HG02870 (cell line): ENCODE measurements around the gene ENDOV.
"Not testable (repeated sequence)": the region's sequence is repeated elsewhere in the genome, so short reads cannot be mapped to it uniquely, and the experiment has no call there.

ENCODE experiments used
- ATAC-seq: cut with Tn5 transposase; IDR thresholded peaks from one replicate; pipeline ENCODE4 v1.9.1; 2021; ENCODE audit warnings: mild to moderate bottlenecking, moderate library complexity; ENCODE audit not compliant: unreplicated experiment

The ENDOV gene

DNA sequence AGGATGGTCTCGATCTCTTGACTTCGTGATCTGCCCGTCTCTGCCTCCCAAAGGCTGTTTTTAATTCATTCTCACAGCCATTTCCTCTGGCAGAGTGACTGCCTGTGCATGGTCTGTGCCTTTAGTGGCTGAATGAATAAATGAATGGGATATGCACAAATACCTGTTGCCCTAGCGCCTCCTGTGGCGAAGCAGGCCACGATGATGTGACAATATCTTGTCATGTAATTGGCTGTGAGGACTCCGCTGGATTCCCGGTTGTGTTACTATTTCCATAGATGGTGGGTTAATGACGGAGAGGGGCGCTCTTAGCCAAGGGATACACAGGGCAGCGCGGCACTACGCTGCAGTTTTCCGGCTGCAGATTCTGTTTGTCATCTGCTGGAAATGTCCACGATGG, 26.8 kb upstream of the ENDOV start:
- ATAC-seq: no peak

- ATAC-seq: no peak
Observed at GRCh38 chr17:80388601-80389000, 26.4 kb upstream of the ENDOV start.

DNA sequence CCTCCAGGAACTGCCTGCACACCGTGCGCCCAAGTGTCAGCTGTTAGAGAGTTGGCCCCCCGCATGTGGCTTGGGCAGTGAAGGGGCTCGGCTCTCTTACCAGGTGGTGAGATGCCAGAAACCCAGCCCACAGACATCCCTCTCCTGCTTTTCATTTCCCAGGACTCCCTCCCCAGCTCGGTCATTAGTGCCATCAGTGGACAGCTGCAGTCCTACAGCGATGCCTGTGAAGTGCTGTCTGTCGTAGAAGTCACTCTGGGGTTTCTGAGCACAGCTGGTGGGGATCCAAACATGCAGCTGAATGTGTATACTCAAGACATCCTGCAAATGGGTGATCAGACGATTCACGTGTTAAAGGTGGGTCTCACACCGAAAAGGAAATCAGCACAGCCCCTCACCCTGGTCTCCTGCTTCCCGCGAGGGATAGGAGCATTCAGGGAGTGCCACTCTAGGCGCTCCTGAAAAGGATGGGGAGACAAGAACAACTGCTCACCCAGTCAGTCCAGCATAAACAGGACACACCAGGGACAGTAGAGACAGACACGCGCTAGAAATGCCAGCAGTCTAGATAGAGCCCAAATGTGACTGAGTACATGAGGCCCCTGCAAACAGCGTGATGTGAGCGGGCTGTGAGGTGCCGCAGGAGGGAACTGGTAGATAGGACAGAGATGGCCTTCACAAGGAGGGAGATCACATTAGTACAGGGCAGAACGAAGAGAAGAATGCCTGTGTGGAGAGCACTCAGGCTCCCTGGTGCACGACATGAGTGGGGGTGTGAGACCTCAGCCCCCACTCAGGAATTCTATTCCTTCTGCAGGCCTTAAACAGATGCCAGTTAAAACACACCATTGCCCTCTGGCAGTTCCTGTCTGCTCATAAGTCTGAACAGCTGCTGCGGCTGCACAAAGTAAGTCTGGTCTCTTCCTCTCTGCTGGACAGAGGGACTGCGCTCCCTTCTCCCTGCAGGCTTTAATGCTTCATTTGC, 25.7 kb upstream of the ENDOV start:
- ATAC-seq: no peak

DNA sequence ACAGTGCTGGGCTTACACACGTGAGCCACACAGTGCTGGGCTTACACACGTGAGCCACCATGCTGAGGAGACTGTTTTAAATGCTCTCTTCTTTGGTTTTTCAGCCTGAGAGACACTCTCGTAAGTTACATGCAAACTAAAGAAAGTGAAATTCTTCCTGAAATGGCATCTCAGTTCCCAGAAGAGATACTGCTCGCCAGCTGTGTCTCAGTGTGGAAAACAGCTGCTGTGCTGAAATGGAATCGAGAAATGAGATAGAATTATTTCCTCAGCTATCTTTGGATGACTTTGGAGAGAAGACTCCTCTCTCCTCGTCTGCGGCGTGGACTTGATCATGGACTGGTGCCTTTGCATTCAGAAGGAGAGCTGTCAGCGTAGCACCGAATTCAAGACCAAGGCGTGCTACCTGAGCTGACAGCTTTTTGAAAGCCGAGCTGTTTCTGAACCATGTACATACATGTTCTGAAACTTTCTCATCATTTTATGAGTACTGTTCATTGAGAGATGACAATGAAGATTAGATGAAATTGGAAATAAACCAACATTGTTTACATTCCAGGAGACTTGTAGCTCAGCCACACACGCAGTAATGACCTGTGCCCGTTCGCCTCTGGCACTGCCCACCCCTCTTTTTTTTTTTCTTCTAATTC, 21.6 kb upstream of the ENDOV start:
- no peak for ATAC-seq

DNA sequence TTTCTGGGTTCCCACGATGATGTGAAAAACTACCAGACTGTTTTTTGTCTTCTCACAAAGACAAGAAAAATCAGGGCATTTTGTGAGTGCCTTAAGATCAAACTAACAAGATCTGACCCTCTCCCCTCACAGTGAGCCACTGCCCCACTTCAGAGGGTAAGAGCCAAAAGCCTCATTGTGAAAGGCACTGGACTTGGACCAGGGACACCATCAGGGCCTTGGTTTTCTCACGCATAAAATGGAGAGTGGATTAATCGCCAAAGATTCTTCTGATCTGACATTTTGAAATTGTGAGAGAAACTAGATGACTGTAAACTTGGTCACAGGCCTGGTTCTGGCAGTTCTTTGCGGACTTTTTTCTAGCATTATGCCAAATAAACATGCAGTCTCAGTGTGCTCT, 21.0 kb upstream of the ENDOV start:
- ATAC-seq: no peak

GRCh38 chr17:80394629-80395216, 20.2 kb upstream of the ENDOV start:
- no peak for ATAC-seq

GRCh38 chr17:80395402-80396151, 19.4 kb upstream of the ENDOV start:
- no peak for ATAC-seq

- ATAC-seq: no peak
Observed at GRCh38 chr17:80396157-80397033, 18.6 kb upstream of the ENDOV start.

DNA sequence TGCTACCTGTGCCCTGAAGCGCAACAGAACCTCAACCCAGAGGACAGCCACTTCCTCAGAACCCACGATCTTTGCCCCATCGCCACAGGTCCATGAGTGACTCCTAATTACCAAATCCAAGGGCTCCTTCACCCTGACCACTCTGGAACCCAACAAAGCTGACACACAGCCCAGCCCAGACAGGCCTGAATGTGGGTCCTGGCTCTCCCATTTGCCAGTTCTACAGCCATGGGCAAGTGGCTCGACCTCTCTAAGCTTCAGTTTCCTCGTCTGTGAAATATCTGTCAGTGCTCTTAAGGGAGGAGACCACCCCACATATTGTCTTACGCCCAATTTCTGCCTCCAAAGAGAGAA, 18.0 kb upstream of the ENDOV start:
- ATAC-seq: no peak

DNA sequence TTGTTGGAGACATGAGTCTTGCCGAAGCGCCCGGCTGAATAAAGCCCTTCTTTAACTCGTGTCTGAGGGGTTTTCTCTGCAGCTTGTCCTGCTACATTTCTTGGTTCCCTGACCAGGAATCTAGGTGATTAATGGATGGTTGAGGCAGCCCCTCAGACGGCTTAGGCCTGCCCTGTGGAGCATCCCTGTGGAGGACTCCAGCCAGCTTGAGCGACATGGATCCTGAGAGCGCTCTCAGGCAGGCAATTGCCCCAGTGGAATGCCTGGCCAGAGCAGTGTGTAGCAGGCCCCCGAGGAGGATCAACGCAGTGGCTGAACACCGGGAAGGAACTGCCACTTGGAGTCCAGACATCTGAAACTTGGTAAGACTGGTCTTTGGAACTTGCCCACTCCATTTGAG, 17.3 kb upstream of the ENDOV start:
- ATAC-seq: no peak

GRCh38 chr17:80401086-80401485, 13.9 kb upstream of the ENDOV start:
- ATAC-seq: not testable (repeated sequence)

GRCh38 chr17:80402102-80402501, 12.9 kb upstream of the ENDOV start:
- ATAC-seq: not testable (repeated sequence)

DNA sequence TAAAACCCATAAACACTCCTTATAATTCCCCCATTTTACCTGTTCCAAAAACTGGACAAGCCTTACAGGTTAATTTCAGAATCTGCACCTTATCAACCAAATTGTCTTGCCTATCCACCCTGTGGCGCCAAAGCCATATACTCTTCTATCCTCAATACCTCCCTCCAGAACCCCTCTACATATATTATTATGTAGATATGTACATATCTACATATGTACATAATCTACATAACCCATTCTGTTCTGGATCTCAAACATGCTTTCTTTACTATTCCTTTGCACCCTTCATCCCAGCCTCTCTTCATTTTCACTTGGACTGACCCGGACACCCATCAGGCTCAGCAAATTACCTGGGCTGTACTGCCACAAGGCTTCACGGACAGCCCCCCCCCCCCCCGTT, 12.0 kb upstream of the ENDOV start:
- no peak for ATAC-seq

DNA sequence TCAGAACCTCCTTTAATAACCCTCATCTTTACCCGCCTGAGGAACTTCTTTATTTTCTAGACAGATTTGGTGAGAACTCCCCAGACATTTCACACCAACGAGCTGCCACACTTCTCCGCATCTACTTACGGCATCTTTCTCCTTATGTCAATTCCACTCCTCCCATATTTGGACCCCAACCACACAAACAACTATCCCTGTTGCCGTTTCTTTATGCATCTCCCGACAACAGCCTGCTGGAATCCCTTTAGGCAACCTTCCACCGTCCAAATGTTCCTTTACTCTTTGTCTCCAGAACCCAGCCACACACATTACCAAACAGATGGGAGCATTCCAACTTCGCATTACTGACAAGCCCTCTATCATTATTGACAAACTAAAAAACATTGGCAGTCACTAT, 8.8 kb upstream of the ENDOV start:
- no peak for ATAC-seq

- ATAC-seq: not testable (repeated sequence)
Observed at GRCh38 chr17:80407917-80408316, 7.0 kb upstream of the ENDOV start.

- ATAC-seq: no peak
Observed at GRCh38 chr17:80408872-80409271, 6.1 kb upstream of the ENDOV start.

- ATAC-seq: no peak
Observed at GRCh38 chr17:80409626-80410025, 5.3 kb upstream of the ENDOV start.

DNA sequence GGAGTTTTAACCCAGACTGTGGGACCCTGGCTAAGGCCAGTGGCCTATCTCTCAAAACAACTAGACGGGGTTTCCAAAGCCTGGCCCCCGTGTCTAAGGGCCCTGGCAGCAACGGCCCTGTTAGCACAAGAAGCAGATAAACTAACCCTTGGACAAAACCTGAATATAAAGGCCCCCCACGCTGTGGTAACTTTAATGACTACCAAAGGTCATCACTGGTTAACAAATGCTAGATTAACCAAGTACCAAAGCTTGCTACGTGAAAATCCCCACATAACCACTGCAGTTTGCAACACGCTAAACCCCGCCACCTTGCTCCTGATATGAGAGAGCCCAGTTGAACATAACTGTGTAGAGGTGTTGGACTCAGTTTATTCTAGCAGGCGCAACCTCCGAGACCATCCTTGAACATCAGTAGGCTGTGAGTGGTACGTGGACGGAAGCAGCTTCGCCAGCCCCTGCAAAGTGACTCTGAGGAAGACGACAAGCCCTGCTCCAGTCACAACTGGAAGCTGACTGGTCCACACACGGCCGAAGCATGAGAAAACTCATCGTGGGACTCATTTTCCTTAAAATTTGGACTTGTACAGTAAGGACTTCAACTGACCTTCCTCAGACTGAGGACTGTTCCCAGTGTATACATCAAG, 4.4 kb upstream of the ENDOV start:
- not testable (repeated sequence) for ATAC-seq

GRCh38 chr17:80413771-80414507, 1.0 kb upstream of the ENDOV start:
- ATAC-seq: no peak
